HEK293T (cell line): Measurements from ENCODE around the gene NT5DC2.

Experiments
- PKNOX1 ChIP-seq: fragments of 450-650 bp; IDR thresholded peaks from 2 replicates; pipeline ENCODE4 v1.6.1; 2016
- ZNF384 ChIP-seq: fragments of 450-650 bp; IDR thresholded peaks from 2 replicates; pipeline ENCODE4 v1.6.1; 2016

- TF ChIP-seq ZNF384 (no peak), PKNOX1 (no peak)
Measured at GRCh38 chr3:52533623-52534280, at the start of gene NT5DC2.
